Activated T-cell treated with anti-CD3 and anti-CD28 coated beads for 1 hour (primary cell): ENCODE data around the gene MGA.

Experiments
- DNase-seq: peaks from one replicate; pipeline ENCODE4 v3.0.0-alpha.2; 2020; ENCODE audit warnings: low read depth

Gene MGA

DNA sequence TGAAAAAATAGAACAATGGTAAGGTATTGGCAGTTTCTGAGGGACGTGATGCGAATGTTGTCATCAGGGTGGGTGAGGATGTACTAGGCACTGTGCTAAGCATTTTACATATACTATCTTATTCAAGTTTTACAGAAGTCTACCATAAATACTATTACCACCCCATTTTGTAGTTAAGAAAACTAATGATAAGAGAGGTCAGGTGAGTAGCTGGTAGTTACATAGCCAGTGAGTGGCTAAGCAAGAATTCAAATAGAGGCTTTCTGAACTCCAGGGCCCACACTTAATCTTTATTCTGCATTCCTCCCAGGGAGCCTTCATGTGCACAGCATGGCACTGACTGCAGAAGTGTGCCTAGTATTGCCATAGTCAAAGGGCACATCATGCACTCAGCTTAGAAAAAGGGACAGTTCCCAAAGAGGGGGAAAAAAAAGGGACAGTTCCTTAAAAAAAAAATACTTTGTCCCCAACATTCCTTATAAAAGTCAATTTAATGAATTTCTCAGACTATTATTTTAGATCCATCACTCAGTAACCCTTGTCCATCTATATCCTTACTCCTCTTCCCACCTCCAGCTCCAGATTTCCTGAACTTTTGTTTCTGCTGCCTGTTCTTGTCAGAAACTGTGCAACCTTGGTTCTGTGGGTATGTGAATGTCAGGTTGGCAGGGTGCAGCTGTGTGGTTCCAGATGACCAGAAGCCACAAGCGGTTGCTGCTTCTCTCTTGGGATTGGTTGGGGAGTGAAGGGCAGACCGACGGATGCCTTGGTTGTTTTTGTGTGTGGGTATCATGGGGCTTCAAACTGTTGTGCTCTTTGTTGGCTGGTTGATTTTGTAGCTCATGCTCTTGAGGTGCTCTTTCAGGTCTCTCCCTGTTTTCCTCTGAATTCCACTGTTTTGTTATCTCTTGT, 122.4 kb downstream of the MGA start:
- DNase-seq: no peak

DNA sequence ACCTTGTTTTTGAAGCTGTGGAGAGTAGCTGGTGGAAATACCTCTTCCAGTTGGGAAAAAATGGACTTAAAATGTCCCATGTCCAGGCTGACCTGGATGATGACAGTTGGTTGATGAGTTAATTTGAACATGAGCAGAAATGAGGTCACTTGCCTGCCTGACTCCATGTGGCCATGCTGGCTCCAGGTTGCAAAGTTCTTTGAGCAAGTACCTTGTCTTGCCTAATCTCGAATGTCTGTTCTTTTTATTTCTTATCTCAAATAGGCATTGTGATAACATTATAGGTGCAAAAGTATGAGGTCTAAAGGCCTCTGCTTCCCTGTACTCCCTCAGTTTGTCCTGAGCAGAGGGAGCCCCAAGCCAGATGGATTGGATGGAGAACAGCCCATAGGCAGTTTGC, 123.1 kb downstream of the MGA start:
- no peak for DNase-seq

DNA sequence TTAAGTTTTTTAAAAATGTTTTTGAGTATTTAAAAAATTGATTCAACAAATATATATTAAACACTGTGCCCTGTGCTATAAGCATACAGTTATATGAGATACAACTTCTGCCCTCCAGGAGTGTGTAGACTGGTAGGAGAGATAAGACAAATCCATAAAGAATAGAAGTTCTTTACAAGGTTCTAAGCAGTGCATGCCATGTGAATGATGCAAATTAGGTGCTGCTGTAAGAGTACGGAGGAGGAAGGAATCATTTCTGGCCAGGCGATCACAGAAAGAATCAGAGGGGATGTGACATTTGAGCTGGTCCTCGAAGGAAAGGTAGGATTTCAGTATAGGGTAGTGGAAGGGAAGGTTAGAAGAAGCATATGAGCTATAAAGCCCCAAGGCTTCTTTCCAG, 128.1 kb downstream of the MGA start:
- DNase-seq: no peak

DNA sequence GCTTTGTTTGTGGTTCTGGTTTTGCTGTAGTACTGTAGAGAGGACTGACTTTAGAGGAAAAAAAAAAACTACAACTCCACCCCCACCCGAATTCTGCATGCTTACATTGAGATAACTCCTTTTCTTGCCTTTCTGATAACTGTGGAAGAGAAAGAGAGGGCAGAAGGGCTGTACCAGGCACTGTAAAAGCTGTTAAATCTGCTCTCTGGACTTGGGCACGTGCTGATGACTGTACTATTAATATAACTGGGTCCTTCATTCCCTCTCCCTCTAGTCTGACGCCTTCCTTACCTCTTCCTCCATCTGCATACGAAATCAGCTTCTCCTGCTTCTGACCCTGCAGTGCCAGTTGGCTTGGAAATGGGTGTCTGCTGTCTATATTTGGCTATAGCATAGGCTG, 129.0 kb downstream of the MGA start:
- DNase-seq: no peak

DNA sequence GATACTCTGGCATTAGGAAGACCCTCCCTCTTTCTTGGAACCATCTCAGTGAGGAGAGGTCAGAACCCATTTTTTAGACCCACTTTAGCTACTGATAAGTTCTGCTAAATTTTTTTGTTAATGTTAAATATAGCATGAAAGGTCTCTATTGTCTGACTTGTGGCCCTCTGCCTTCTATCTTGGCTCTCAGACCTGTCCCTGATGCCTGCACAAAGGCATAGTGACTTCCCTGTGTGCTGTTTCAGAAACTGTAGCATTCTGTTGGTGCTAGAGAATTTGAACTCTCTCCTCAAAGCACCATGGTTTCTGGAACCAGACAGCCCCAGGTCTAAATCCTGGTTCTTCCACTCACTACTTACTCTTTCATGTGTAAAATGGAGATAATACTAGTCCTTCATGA, 129.5 kb downstream of the MGA start:
- no peak for DNase-seq

DNA sequence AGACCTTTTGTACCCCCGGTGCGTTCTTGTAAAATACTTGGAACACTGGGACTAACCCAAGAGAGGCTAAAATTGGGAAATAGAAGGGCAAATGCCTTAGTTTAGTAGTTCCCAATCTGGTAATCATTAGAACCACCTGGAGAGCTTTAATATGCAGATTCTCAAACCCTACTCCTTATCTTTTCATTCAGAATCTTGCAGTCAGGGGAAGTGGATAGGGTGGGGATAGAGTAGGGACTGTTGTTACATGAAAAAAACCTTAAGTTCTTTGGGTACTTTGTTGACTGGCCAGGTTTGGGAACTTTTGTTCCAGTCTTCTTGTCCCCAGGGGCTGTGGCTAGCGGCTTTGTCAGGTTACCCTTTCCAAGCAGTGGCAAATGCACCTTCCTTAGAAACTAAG, 130.0 kb downstream of the MGA start:
- DNase-seq: no peak

DNA sequence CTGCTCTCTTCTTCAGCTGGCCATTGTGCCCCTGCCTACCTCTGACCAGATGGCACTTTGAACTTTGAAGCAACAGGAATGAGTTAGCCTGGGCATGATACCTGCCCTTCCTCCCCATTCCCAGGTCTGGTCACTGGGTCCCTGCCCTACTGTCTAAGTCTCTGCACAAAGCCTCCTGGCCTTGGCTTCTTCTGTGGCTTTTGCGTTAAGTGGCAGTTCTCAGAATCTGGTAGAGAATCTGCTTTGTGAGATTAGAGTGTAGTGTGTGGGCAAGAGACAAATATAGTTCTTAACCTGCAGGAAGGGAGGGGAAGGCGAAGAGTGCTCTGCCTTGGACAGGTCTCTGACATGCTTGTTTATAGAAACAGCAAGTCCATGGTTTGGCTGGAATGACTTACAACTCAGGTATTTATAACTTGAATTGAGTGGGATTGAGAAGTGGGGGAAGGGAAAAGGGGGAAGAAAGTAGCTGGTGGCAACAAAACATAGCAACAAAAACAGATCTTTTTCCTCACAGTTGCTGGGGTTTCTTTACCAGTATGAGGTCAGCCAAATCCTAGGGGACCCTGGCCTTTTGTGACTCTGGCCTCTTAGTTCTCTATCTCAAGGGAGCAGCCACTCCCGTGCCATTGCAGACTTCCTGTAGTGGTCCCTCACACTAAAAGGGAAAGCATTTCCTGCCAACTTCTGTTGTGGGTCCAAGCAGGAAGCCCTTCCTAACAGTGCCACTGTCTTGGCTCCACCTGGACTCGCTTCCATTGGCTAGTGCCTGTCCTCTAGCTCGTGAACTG, 130.7 kb downstream of the MGA start:
- DNase-seq: no peak

DNA sequence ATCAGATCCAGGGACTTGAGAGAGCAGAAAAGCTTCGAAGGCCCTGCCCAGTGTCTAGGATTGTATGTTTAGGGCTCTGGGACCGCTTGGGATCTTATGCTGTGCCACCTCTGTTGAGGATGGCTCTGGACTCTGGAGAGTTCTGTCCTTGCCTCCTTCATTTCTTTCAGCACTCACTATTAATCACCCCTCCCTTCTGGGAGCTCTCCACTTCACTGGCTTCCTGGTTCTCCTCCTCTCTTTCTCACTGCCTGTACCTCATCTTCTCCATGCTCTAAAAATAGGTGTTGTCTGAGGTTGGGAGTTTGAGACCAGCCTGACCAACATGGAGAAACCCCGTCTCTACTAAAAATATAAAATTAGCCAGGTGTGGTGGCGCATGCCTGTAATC, 131.3 kb downstream of the MGA start:
- no peak for DNase-seq

DNA sequence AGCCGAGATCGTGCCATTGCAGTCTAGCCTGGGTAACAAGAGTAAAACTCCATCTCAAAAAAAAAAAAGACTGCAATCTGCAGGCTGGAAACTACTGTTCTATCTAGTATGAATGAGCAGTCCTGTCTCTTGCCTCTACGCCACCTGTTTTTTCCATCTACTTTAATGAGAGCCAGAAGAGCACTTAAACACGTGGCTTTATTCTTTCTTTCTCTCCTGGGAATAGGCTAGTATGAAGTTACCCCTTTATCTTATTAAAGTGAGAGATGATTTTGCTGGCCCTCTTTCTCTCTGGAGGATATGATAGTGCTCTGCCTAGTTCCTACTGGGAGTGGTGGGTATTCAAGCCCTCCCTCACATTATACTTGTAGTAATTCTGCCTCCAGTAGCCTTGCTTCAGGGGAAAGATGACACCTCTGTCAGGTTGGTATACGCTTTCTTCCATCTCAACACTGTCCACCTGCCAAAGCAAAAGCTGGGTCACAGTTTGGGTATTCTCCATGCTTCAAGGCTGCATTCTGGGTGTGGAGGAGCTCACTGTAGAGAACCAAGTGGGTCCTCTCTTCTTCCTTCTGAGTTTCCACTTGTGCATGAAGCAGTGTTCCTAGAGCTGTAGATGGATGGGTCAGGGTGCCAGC, 131.9 kb downstream of the MGA start:
- no peak for DNase-seq

DNA sequence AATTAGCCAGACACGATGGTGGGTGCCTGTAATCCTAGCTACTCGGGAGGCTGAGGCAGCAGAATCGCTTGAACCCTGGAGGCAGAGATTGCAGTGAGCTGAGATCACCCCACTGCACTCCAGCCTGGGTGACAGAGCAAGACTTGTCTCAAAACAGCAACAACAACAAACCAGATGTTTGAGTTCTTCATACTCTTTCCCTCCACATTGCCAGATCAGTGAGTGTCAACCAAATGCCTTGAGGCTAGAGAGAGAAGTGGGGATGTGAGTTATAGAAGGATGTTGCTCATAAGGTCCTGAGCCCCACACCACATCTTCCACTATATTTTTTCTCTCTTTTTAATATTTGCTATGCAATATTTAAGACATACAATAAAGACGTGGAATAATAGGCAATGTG, 133.9 kb downstream of the MGA start:
- DNase-seq: no peak

DNA sequence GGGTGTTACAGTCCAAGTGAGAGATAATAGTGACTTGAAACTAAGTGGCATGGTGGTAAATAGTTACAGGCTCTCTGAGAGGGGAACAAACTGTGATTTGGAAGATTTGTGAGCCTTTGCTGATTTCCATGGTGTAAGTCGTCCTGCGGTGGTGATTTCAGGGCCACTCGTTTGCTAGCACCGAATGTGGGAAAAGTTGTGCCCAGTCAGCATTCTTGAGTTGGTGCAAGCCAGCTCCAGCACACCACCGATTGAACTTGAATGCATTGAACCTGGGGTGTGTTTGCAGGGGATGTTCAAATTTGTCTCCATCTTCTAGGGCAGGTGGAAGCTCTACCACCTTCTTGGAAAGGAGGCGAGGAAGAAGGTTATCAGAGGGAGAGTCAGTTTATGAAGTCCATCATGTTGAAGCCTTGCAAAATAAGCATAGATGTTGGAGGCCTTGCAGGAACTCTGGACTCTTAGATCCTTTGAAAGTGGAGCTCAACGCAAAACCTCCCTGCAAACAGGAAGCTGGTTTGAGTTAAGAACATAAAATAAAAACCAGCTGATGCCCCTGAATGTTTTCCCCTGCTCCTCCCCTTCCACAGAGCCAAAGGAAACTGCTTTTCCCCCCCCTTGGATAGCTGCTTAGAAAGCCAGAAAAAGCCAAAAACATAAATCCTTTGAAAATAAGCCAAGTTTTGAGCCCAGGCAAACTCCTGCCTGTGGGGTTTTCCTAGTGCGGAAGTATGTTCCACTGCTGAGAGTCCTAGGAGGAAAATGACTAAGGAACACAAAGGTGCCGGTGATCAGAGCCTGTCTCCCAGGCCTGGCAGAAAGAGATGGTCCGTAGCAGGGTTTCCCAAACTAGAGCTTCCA, 136.0 kb downstream of the MGA start:
- no peak for DNase-seq

DNA sequence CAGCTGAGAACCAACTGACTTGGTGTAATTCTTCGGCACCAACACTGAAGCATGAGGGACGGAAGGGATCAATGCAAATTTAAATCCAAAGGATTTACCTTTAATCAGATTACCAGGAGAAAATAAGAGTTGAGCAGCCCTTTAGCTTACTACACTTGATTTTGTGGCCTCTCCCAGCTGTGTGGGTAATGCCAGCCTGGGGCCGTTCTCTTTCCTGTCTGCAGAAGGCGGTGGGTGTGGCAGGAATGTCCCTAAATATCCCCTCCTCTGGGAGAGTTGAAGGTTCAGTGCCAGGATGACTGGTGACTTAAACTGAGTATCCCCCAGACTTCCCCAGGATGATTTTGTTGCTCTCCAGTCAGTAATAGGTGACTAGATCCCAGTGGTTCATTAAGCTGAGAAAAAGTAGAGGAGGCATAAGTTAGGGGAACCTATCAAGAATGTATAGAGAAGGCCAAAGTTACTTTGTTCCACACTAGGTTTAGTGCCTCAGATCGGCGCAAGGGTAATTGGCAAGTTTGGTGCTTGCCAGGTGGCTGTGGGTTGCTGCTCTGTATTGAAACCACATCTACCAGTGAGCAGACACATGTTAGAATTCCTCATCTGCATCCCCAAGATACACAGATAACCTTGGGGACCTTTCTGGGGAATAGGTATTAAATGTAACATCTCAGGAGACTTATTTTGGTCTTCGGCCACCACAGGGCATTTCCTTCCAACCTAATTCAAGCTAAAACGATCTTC, 137.2 kb downstream of the MGA start:
- no peak for DNase-seq

DNA sequence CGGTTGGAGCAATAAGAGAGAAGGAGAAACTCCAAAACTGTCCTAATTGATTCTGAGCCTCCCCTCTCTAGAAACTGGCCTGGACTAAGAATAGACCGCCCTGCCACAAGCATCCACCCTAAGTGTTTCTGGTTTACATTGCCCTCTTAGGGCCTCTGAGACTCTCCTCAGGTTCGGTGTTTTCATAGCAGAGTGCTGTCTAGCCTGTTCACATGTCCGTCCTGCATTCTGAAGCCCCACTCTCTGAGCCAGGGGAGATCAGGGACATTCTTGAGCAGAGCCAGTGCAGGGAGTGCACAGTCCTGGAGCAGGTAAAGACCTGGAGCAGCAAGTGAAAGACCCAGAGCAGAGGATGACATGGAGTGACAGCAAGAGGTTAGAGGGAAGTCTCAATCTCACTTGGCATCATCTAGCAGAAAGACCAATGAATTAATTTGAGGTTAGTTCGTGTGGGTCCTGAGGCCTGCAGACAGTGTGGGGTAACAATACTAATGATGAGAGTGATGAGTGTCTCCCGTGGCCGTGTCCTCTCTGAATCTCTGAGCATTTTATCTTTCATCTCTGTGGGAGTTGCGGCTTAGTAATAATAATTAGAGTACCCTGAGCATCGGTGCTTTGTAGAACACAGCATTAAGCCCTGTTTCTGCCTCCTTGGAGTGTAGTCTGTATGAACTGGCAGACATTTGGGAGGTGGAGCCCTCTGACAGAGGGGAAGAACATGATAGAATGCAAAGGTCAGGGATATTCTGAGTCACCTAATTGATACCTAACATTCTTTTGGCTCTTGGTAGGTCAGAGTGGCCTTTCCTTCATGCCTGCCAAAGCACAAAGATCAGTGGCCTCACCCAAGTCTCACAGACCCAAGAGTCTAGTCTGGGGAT, 138.6 kb downstream of the MGA start:
- no peak for DNase-seq

DNA sequence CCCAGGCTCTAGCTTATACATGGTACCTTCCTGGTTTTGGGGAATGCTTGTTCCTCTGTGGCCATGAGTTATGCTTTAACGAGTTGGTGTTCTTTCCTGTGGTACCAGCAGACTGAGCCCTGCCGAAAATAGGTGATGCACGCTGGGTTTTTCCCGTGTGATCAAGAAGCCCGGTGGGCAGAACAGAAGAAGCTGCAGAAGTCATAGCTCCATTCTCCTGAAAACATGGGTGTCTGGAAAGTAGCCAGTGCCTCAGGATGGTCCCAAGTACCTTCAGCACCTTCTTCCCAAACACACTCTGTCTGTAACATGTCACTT, 139.2 kb downstream of the MGA start:
- DNase-seq: no peak

DNA sequence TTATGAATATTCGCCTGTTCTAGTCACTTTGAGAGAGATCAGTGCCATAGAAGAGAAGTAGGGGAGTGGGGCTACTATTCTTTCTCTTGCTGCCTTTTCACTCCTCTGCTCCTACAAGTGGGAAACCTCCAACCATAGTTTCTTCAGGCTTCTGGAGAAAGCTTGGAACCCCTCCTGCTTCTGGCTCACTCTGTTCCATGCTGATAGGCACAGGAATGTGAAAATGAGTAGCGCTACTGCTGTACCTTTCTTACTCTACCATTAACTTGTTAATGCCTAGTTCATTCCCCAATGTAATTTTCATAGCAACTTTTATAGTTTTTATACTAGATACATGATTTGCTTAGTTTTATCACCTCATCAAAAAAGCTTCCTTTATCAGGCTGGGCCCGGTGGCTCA, 141.0 kb downstream of the MGA start:
- DNase-seq: no peak

DNA sequence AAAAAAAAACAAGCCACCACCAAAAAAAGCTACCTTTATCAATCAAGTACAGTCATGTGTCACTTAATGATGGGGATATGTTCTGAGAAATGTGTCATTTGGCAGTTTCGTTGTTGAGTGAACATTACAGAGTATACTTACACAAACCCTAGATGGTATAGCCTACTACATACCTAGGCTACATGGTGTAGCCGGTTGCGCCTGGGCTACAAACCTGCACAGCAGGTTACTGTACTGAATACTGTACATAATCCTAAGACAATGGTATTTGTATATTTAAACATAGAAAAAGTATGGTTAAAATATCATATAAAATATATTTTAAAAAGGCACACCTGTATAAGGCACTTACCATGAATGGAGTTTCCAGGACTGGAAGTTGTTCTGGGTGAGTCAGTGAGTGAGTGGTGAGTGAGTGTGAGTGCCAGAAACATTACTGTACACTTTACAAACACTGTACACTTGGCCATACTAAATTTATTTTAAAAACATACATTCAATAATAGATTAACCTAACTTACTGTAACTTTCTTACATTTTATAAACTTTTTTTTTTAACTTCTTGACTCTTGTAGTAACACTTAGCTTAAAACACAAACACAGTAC, 141.7 kb downstream of the MGA start:
- DNase-seq: no peak

DNA sequence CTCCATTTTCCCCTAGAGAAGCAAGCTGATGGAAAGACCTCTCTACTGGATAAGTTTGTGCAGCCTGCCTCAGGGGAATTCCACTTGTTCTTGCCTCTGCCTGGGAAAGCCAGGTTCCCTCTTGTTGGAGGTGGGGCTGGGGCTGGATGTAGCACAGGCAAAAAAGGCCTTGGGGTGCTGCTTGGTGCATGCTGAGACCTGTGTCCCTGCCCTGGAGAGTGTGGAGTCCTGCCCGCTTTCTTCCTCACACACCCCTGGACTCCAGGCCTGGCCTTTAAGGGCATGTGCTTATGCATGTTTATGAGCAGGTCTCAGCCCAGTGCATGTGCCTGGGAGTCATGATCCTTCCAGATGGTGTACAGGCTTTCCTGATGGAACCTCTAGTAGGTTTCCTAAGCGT, 144.2 kb downstream of the MGA start:
- no peak for DNase-seq

DNA sequence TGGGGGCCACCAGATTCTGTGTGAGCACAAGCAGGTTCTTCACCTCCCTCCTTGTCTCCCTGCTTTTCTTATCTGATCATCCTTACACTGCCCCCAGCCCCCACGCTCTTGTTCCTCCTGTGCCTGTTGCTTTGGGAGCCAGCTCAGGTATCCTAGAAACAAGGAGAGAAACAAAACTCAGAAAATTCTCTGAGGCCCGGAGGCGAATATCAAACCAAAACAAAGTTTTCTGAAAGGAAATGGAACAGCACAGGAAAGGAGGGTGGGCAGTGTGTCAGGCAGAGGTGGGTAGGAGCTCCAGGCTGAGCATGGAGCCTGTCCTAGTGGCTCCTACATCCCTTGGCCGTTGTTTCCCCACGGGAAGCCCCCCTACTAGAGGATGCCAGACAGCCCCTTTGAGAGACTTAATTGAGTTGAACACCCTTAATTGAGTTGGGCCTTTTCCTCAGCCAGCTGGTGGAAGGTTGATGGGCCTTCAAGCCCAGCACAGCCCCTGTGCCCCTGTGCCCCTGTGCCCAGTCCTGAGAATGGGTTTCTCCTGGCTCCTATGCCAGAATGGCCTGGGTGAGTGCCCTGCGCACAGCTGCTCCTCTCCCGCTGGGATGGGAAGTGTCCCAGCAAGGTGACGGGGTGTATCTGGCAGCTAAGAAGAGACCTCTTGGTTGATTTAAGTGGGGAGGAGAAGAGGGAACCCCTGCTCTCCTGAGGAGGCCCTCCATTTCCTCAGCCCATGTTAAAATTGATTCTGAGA, 144.9 kb downstream of the MGA start:
- no peak for DNase-seq

DNA sequence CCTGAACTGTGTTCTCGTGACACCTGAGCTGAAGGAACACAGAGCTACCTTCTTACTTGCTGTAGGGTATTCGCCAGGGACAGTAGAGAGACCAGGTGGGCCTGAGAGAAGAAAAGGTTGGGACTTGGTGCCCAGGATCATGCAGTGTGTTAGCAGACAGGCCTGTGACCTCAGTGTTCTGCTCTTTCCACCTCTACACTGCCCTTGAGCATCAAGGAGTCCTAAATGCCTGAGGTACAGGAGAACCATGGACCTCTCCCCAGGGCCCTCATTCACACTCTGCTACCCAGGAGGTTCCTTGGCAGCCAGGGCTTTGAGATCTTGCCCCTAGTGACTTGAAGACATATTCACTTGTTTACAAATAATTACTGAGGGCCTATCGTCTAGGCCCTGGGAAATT, 145.5 kb downstream of the MGA start:
- DNase-seq: no peak
